Heart left ventricle (tissue), 13 donors: ENCODE data around the gene ICOSLG.

Experiments
- CTCF ChIP-seq, 12 donors: fragments of 200-600 bp; sonication (generic) in 4 of 12; IDR thresholded peaks; one replicate each; pipeline versions ENCODE4 v1.5.0 to v1.8.0; 2018 to 2022; ENCODE audit warnings: antibody characterized with exemption in 12 of 12, mild to moderate bottlenecking in 5 of 12
- POLR2A ChIP-seq, 2 donors: fragments of 450-650 bp; IDR thresholded peaks; one replicate each; pipeline ENCODE4 v1.6.1; 2017; ENCODE audit warnings: antibody characterized with exemption in 2 of 2, mild to moderate bottlenecking in 2 of 2, moderate library complexity in 2 of 2
- donor health status: ischemic (EF 13 %, LVEDD 7.1; RV severe dilation, severe dysfunction).
- donor health status: DM: no; HTN: yes; CAD: no.
- donor health status: DM: no; HTN: no; CAD: no.
- donor health status: ischemic (EF 25% LVEDD 6.9; RV normal size, moderate dysfunction).
- donor health status: ischemic (EF 25% LVEDD 5.7; RV mildly dilated, moderate dysfunction).
- donor health status: ischemic (EF 35%, LVEDD 5.7; RV mildly dilated, moderate dysfunction).
- donor health status: nonischemic (EF 11% LVEDD 7.7; RV severe dilation, severe dysfunction).
- donor health status: DM: yes; HTN: yes; CAD: no.
- donor health status: PGD.
- donor health status: ischemic (EF 29% LVEDD 5.4; RV normal size, mild dysfunction).
- donor health status: nonischemic (EF 23%, LVEDD 6.1; RV moderate dilation, normal function).

GRCh38 chr21:44288251-44289110 is 47.7 kb upstream of the ICOSLG start:
- TF ChIP-seq CTCF (IDR thresholded peaks at IDR 0.05) (no peak), POLR2A (IDR thresholded peaks at IDR 0.05) (no peak)
